H7 (cell line): ENCODE measurements around the gene SLC29A1. TPM values are rescaled to one million over a fixed set of nuclear protein-coding genes. Genes with fewer than 3 reads are reported as not detected.

Experiments used
- DNase-seq: peaks from one replicate; pipeline ENCODE4 v3.0.0; 2012
- H3K27me3 ChIP-seq: 2 replicates; pipeline ENCODE4 v1.6.0; 2011; ENCODE audit warnings: mild to moderate bottlenecking, low read length; ENCODE audit not compliant: control insufficient read depth, insufficient read depth
- H3K36me3 ChIP-seq: replicated peaks from 2 replicates; pipeline ENCODE4 v1.5.1; 2011; ENCODE audit warnings: low read length; ENCODE audit not compliant: control insufficient read depth, insufficient read depth
- H3K4me3 ChIP-seq: 2 replicates; pipeline ENCODE4 v1.5.1; 2011; ENCODE audit warnings: low read depth, mild to moderate bottlenecking, control low read depth, low read length, moderate library complexity; ENCODE audit not compliant: insufficient read depth
- total RNA-seq: library from RNA; depleted of rRNA; stranded (reverse); fragments of >200 nt; shearing (Covaris generic); gene quantifications from 2 replicates; pipeline ENCODE4 v1.2.3, GENCODE V29; 2014

Gene SLC29A1
- total RNA-seq, 1 experiment from 2014 or later: 68.6 TPM

- Histone ChIP-seq H3K4me3 (peak within 1 kb of the TSS; percentile 82), H3K36me3 (peaks cover 1% of the 10 kb centered on the region), H3K27me3 (peaks cover 29% of the 10 kb centered on the region)
- peak; percentile 99 for DNase-seq
Observed at GRCh38 chr6:44265007-44265721, 41.8 kb downstream of the SLC29A1 start, which contains the start of gene NFKBIE. NFKBIE (minus strand) TSS chr6:44265551; CDS start chr6:44265346, 205 bp downstream.

- no peaks in the 10 kb centered on the region; the same call in 1 of the 2 replicates for H3K36me3 ChIP-seq
- no peak overlapping the region for H3K4me3 ChIP-seq
- DNase-seq: no peak
- H3K27me3 ChIP-seq: peaks cover 30% of the 10 kb centered on the region
Observed at GRCh38 chr6:44265722-44266233, 42.4 kb downstream of the SLC29A1 start.

GRCh38 chr6:44266347-44266746 is 43.0 kb downstream of the SLC29A1 start:
- peaks cover 33% of the 10 kb centered on the region for H3K27me3 ChIP-seq
- no peaks in the 10 kb centered on the region; the same call in 1 of the 2 replicates for H3K36me3 ChIP-seq
- DNase-seq: no peak

GRCh38 chr6:44267252-44267651 is 43.9 kb downstream of the SLC29A1 start:
- no peak for DNase-seq
- peaks cover 36% of the 10 kb centered on the region for H3K27me3 ChIP-seq
- no peaks in the 10 kb centered on the region for H3K36me3 ChIP-seq
- no peak overlapping the region for H3K4me3 ChIP-seq

More at GRCh38 chr6:44266347-44266746, 43.0 kb downstream of the SLC29A1 start:
- H3K4me3 ChIP-seq: no peak overlapping the region

- Histone ChIP-seq H3K4me3 (no peak overlapping the region), H3K27me3 (peaks cover 36% of the 10 kb centered on the region), H3K36me3 (no peaks in the 10 kb centered on the region)
- DNase-seq: peak; percentile 87
Observed at GRCh38 chr6:44268095-44268628, 44.8 kb downstream of the SLC29A1 start.

GRCh38 chr6:44269178-44269920 is 46.0 kb downstream of the SLC29A1 start:
- DNase-seq: no peak
- H3K4me3 ChIP-seq: no peak overlapping the region
- peaks cover 36% of the 10 kb centered on the region for H3K27me3 ChIP-seq
- no peaks in the 10 kb centered on the region for H3K36me3 ChIP-seq

- Histone ChIP-seq H3K4me3 (peak within 1 kb of the TSS; percentile 41), H3K27me3 (peaks cover 29% of the 10 kb centered on the region)
- DNase-seq: peak; percentile 76
Observed at GRCh38 chr6:44269921-44270525, 46.6 kb downstream of the SLC29A1 start, which contains the start of gene TMEM151B. TMEM151B (plus strand) TSS chr6:44270450; CDS start chr6:44270743, 293 bp downstream.

GRCh38 chr6:44270526-44271405 is 47.4 kb downstream of the SLC29A1 start:
- Histone ChIP-seq H3K36me3 (no peaks in the 10 kb centered on the region), H3K27me3 (peaks cover 33% of the 10 kb centered on the region), H3K4me3 (peak overlapping the region; percentile 41)
- peak; percentile 97 for DNase-seq

More at GRCh38 chr6:44269921-44270525, 46.6 kb downstream of the SLC29A1 start, which contains the start of gene TMEM151B:
- H3K36me3 ChIP-seq: no peaks in the 10 kb centered on the region

- no peak for DNase-seq
- Histone ChIP-seq H3K4me3 (no peak overlapping the region; the same call in 1 of the 2 replicates), H3K27me3 (peaks cover 37% of the 10 kb centered on the region), H3K36me3 (no peaks in the 10 kb centered on the region)
Observed at GRCh38 chr6:44271406-44271723, 48.0 kb downstream of the SLC29A1 start.

- no peak overlapping the region for H3K4me3 ChIP-seq
- H3K27me3 ChIP-seq: peaks cover 40% of the 10 kb centered on the region
- no peaks in the 10 kb centered on the region for H3K36me3 ChIP-seq
- DNase-seq: no peak
Observed at GRCh38 chr6:44271914-44272313, 48.5 kb downstream of the SLC29A1 start.

GRCh38 chr6:44272529-44272928 is 49.1 kb downstream of the SLC29A1 start:
- H3K4me3 ChIP-seq: no peak overlapping the region
- DNase-seq: no peak
- H3K36me3 ChIP-seq: no peaks in the 10 kb centered on the region
- H3K27me3 ChIP-seq: peaks cover 41% of the 10 kb centered on the region

- no peak for DNase-seq
- no peak overlapping the region for H3K4me3 ChIP-seq
- H3K36me3 ChIP-seq: no peaks in the 10 kb centered on the region
- peaks cover 42% of the 10 kb centered on the region for H3K27me3 ChIP-seq
Observed at GRCh38 chr6:44272999-44273566, 49.7 kb downstream of the SLC29A1 start.

- DNase-seq: no peak
- Histone ChIP-seq H3K36me3 (no peaks in the 10 kb centered on the region), H3K27me3 (peaks cover 41% of the 10 kb centered on the region), H3K4me3 (no peak overlapping the region)
Observed at GRCh38 chr6:44273617-44274016, 50.2 kb downstream of the SLC29A1 start.
